Small intestine (tissue), 7 donors: ENCODE results near the gene TEX2. TPM values are rescaled to one million over a fixed set of nuclear protein-coding genes. Genes with fewer than 3 reads are reported as not detected.
A peak's percentile ranks its signal among the peaks of the same experiment; 100 is the strongest.

Experiments
- DNase-seq, 2 donors: peaks; one replicate each; pipeline versions ENCODE4 v3.0.0 to v3.0.0-alpha.2; 2013
- FAIRE-seq: peaks from 2 replicates; lab custom pipeline; 2012; peaks lifted over from hg19 to GRCh38; lab: Jason Lieb, UNC
- H3K27ac ChIP-seq, 3 donors: one replicate each; pipeline ENCODE4 v1.5.1; 2013; ENCODE audit warnings: low read length in 2 of 3, mild to moderate bottlenecking in 2 of 3, control low read depth in 1 of 3, inconsistent platforms in 1 of 3, low read depth in 1 of 3, moderate library complexity in 1 of 3
- H3K27me3 ChIP-seq, 3 donors: one replicate each; pipeline ENCODE4 v1.6.1; 2013; ENCODE audit warnings: low read length in 3 of 3, inconsistent platforms in 1 of 3; ENCODE audit not compliant: control insufficient read depth in 3 of 3, insufficient read depth in 3 of 3
- H3K36me3 ChIP-seq, 3 donors: one replicate each; pipeline ENCODE4 v1.6.1; 2013; ENCODE audit warnings: low read length in 3 of 3, inconsistent platforms in 1 of 3, low read depth in 1 of 3, mild to moderate bottlenecking in 1 of 3, moderate library complexity in 1 of 3; ENCODE audit not compliant: control insufficient read depth in 3 of 3, insufficient read depth in 2 of 3
- H3K4me1 ChIP-seq, 3 donors: one replicate each; pipeline ENCODE4 v1.6.1; 2013; ENCODE audit warnings: low read length in 2 of 3, inconsistent platforms in 1 of 3, low read depth in 1 of 3, mild to moderate bottlenecking in 1 of 3, moderate library complexity in 1 of 3; ENCODE audit not compliant: control insufficient read depth in 3 of 3, insufficient read depth in 2 of 3
- H3K4me3 ChIP-seq, 3 donors: one replicate each; pipeline ENCODE4 v1.5.1; 2013; ENCODE audit warnings: low read length in 3 of 3, control low read depth in 1 of 3, inconsistent platforms in 1 of 3, low read depth in 1 of 3, mild to moderate bottlenecking in 1 of 3, moderate library complexity in 1 of 3
- H3K9me3 ChIP-seq, 2 donors: one replicate each; pipeline ENCODE4 v1.6.1; 2013; ENCODE audit warnings: low read depth in 1 of 2, low read length in 1 of 2; ENCODE audit not compliant: control insufficient read depth in 2 of 2, insufficient read depth in 1 of 2
- WGBS, 3 donors: extraction: QIAGEN DNeasy Blood & Tissue Kit; methylation state at CpG; one replicate each; pipeline ENCODE4 v1.1.7; 2013; 5-methylcytosine and 5-hydroxymethylcytosine counted together
- polyA plus RNA-seq, 4 donors: library from polyadenylated mRNA; stranded (reverse) in 3 of 4; unstranded in 1 of 4; fragments of 200-250 nt in 3 of 4; fragments of 120-200 nt in 1 of 4; gene quantifications; one replicate each; pipeline versions ENCODE4 v1.2.1 to v1.2.3, GENCODE V29; 2013
- donor health status: healthy with polysubstance abuse.
- donor health status: control.
- donor health status: control.
- donor health status: Bipolar disorder and iron deficiency.
- donor health status: healthy.

Gene TEX2
- polyA plus RNA-seq, 4 donors, result 4.2 to 44.1 (median 10.6) TPM

DNA sequence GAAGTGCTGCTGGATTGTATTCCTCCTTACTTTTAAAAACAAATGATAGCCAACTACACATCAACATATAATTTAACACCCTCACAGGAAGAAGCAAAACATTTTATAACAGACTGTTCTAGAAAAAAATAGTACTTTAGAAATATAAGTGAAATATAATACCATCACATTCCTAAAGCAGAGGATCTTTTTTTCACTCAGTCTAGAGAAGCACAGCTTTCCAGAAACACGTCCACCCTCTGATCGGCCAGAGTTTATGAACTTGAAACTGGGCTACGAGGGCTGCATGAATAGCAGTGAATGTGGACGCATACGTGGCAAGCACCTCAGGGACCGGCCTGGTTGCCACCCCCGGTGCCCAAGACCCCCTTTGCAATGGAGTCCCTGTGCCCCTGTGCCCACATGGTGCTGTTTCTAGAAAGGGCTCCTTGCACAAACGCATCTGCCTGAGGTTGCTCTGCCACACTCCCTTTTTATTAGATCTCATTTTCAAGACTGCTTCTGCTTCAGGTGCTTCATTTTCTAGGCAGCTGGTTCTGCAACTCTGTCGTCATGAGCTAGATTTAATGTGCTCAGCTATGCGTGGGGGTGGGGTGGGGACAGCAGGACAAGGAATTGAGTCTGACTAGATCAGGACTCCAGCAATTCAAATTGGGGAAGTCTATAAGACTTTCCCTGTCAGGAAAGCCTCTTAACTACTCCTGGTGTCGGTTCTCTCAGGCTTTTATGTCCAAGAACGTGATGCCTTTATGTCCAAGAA, 104.0 kb downstream of the TEX2 start:
- 80 to 83% (median 81%) methylated on average over 12 of the region's 12 CpGs for WGBS, 3 donors
- Histone ChIP-seq H3K4me1 (peaks cover 0 to 8% (median 4%) of the 10 kb centered on the region in 3 donors), H3K36me3 (peaks cover 0 to 52% (median 0%) of the 10 kb centered on the region in 3 donors), H3K9me3 (no peaks in the 10 kb centered on the region), H3K4me3 (no peak overlapping the region), H3K27me3 (no peaks in the 10 kb centered on the region), H3K27ac (no peak overlapping the region)
- FAIRE-seq, result no peak
- no peak for DNase-seq

DNA sequence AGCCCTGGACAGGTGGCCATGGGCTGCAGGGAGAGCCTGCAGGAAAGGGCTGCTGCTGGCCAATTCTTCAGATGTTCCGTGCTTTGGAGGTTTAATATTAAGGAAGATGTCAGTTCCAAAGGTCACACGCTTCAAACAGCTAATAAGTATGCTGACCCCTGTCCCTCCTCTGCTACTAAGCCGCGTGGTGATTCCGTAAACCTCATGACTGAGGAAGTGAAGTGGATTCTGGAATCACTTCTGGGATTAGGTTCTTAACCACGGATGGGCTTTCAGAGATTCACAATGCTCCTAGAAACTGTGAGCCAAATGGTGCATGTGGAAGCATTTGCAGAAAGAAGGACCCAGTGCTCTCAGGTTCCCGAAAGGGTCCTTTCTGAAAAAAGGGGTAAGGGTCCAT, 104.7 kb downstream of the TEX2 start:
- Histone ChIP-seq H3K27me3 (no peaks in the 10 kb centered on the region), H3K36me3 (peaks cover 0 to 51% (median 0%) of the 10 kb centered on the region in 3 donors), H3K4me3 (no peak overlapping the region), H3K4me1 (peaks cover 0 to 8% (median 4%) of the 10 kb centered on the region in 3 donors), H3K27ac (peak overlapping the region in 1 of 3 donors; percentile 1), H3K9me3 (no peaks in the 10 kb centered on the region)
- FAIRE-seq, result no peak
- 34 to 60% (median 38%) methylated on average over 7 of the region's 7 CpGs for WGBS, 3 donors
- peak; percentile 40 to 49 for DNase-seq

DNA sequence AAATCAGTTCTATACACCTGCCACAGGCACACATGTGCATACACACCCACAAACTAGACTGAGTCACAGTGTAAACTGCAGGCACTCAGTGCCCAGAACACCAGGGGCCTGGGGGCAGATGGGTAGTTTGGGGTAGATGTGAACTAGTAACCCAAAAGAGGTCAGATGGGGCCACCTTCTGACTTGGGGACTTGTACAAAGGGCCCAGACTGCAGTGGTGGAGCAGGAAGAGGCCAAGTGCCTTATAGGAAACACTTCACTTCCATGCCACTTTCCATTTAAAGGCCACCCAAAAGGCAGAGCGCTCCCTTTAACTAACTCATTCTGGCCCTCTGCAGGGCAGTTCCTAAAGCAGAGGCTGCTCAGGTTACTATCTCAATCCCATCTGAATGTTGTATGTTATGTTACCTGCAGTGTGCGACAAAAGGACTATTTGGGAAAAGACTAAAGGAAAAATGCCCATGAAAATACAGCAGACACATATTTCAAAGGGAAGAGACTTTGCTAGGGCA, 105.3 kb downstream of the TEX2 start:
- H3K36me3 ChIP-seq, result peaks cover 0 to 48% (median 0%) of the 10 kb centered on the region in 3 donors
- H3K27ac ChIP-seq, result no peak overlapping the region
- FAIRE-seq (no peak), DNase-seq (no peak)
- H3K4me3 ChIP-seq, result no peak overlapping the region
- peaks cover 0 to 8% (median 4%) of the 10 kb centered on the region in 3 donors for H3K4me1 ChIP-seq
- no peaks in the 10 kb centered on the region for H3K9me3 ChIP-seq
- no peaks in the 10 kb centered on the region for H3K27me3 ChIP-seq
- WGBS, 3 donors, result 89 to 100% (median 94%) methylated on average over 2 of the region's 2 CpGs

DNA sequence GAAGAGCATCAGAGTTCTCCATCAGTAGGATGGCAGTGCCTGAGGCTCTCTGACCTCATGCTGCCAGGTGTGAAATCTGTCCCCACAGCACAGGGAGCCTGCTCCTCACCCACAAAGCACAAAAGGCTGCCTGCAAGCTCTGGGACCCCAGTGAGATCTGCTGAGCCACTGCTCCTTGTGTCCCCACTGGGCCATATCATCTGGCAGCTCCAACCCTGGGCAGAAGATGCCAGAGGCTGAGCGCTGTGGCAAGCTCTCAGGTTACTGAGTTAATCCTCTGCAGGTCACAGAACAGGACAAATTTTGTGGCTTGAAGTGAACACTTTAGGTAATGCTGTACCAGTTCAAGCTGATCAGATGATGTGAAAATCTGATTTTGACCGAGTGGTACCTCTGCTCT, 106.4 kb downstream of the TEX2 start:
- H3K9me3 ChIP-seq, result no peaks in the 10 kb centered on the region
- WGBS, 3 donors, result 93 to 94% (median 94%) methylated on average over 2 of the region's 2 CpGs
- DNase-seq, result no peak
- peaks cover 0 to 8% (median 4%) of the 10 kb centered on the region in 3 donors for H3K4me1 ChIP-seq
- FAIRE-seq, result no peak
- H3K36me3 ChIP-seq, result peaks cover 0 to 45% (median 0%) of the 10 kb centered on the region in 3 donors
- peak overlapping the region in 1 of 3 donors; percentile 27 for H3K27ac ChIP-seq
- H3K4me3 ChIP-seq, result no peak overlapping the region
- no peaks in the 10 kb centered on the region for H3K27me3 ChIP-seq

DNA sequence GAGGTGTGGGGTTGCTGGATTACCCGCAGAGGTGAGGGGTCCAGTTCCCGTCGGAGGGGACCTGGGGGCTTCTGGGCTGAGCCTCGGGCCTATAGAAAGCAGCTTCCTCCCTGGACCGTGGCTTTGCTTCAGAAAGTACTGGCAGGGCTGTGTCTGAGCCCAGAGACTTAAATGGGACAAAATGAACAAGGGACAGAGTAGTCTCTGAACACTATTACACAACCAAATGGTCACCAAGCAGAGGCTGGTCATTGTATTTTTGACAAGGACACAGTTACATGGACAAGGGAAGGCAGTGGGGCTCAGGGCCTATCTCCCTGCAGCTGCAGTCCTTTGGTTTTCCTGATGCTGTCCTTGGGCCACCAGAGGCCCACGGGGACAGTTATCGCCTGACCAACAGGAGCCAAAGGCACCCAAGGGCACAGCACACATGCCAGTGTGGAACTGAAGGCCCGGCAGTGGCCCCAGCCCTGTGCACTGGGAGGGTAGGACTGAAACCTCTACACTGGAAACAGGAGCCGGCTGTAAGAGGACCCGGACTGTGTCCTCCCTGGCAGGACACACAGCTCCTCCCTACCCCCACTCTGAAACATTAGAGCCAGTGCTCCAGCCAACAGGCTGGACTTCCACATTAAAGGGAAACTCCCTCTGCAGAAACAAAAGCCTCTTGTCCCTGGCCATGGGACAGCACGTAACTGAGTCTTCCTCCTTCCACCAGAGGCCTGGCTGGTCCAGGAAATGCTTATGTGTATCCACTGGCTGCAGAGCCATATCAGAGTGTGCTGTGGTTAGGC, 107.1 kb downstream of the TEX2 start:
- no peaks in the 10 kb centered on the region for H3K27me3 ChIP-seq
- H3K9me3 ChIP-seq, result no peaks in the 10 kb centered on the region
- no peak overlapping the region for H3K4me3 ChIP-seq
- DNase-seq (no peak), FAIRE-seq (no peak)
- peak overlapping the region in 2 of 3 donors; percentile 9 to 59 for H3K27ac ChIP-seq
- WGBS, 3 donors, result 65 to 77% (median 76%) methylated on average over 11 of the region's 11 CpGs
- peaks cover 0 to 8% (median 4%) of the 10 kb centered on the region in 3 donors for H3K4me1 ChIP-seq
- peaks cover 0 to 45% (median 0%) of the 10 kb centered on the region in 3 donors for H3K36me3 ChIP-seq

DNA sequence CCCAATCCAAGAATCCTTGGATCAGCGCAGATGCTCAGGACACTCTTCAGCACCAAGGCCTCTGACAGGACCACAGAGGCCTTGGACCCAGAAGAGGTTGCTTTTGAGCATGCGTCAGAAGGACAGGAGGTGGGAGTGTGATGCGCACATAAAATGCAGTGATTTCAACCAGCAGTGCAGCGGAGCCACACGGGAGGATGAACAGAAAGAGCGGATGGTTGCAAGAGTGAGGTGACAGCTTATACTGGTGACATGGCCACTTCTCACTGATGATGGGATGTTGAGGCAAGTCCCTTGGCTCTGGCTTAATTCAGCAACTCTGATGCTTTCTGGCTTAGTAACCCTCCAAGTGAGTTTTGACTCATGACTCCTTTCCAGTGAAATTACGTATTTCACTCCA, 107.9 kb downstream of the TEX2 start:
- Histone ChIP-seq H3K27ac (no peak overlapping the region), H3K9me3 (no peaks in the 10 kb centered on the region), H3K4me3 (no peak overlapping the region), H3K27me3 (no peaks in the 10 kb centered on the region), H3K4me1 (peaks cover 0 to 16% (median 4%) of the 10 kb centered on the region in 3 donors), H3K36me3 (peaks cover 0 to 45% (median 0%) of the 10 kb centered on the region in 3 donors)
- FAIRE-seq (no peak), DNase-seq (no peak)
- WGBS, 3 donors, result 95 to 98% (median 96%) methylated on average over 7 of the region's 7 CpGs

DNA sequence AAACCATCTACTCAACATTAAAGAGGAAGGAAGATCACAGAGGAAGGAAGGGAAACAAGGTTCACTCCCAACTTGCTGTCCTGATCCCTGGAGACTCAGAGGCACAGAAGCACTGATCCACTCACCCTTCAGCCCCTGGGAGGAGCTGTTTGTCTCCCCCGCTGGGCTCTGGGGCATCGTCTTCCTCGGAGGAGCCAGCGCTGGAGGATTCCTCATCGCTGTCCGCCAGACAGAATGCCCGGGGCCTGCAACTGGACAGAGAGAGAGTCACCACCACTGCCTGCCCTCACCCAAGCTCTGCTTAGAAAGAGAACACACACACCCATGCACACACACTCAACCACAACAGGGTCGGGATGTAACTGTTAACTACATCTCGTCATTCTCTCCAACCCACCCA, 108.3 kb downstream of the TEX2 start:
- H3K27me3 ChIP-seq, result no peaks in the 10 kb centered on the region
- WGBS, 3 donors, result 76 to 93% (median 88%) methylated on average over 9 of the region's 9 CpGs
- peaks cover 0 to 18% (median 4%) of the 10 kb centered on the region in 3 donors for H3K4me1 ChIP-seq
- no peaks in the 10 kb centered on the region for H3K9me3 ChIP-seq
- FAIRE-seq, result no peak
- H3K4me3 ChIP-seq, result no peak overlapping the region
- H3K27ac ChIP-seq, result no peak overlapping the region
- H3K36me3 ChIP-seq, result peaks cover 0 to 46% (median 0%) of the 10 kb centered on the region in 3 donors
- DNase-seq, result no peak

DNA sequence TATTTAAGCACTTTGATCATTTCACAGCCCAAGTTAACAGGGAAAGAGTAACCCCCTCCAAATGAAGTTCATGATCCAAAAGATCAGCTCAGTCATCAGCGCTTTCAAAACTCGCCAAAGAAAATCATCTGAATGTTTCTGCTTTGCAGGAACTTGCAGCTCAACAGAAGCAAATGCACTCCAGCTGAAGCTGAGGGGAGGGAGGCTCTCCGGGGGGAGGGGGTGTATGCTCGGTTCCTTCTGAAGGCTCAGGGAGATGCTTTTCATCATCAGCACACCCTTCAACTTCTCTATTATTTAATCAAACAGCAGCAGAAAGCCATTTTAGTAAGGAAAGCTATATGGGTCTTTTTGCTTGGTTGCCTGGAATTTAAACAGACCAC, 108.8 kb downstream of the TEX2 start:
- H3K9me3 ChIP-seq, result no peaks in the 10 kb centered on the region
- no peak for FAIRE-seq
- H3K27ac ChIP-seq, result no peak overlapping the region
- 68 to 86% (median 86%) methylated on average over 4 of the region's 4 CpGs for WGBS, 3 donors
- DNase-seq, result no peak
- peaks cover 0 to 50% (median 0%) of the 10 kb centered on the region in 3 donors for H3K36me3 ChIP-seq
- peaks cover 0 to 18% (median 4%) of the 10 kb centered on the region in 3 donors for H3K4me1 ChIP-seq
- H3K27me3 ChIP-seq, result no peaks in the 10 kb centered on the region
- H3K4me3 ChIP-seq, result no peak overlapping the region
